CD8-positive, alpha-beta memory T cell (primary cell): ENCODE results near the gene GTPBP4. TPM values are rescaled to one million over a fixed set of nuclear protein-coding genes. Genes with fewer than 3 reads are reported as not detected.

Experiments used
- CTCF ChIA-PET: fragments of 350-600 bp; sonication (Branson Sonifier 250); formaldehyde crosslinking; loops from one replicate; lab custom pipeline; 2021; ENCODE audit warnings: antibody characterized with exemption; lab: Charles Lee
- POLR2A ChIA-PET: fragments of 350-600 bp; sonication (Branson Sonifier 250); formaldehyde crosslinking; loops from one replicate; lab custom pipeline; 2021; ENCODE audit warnings: antibody characterized with exemption; lab: Charles Lee
- DNase-seq, 5 donors: peaks; one replicate each; pipeline versions ENCODE4 v3.0.0 to v3.0.0-alpha.2; 2020 to 2022; ENCODE audit warnings: mixed read lengths in 1 of 5
- H3K27ac ChIP-seq: one replicate; pipeline ENCODE4 v1.7.0; 2013; ENCODE audit warnings: low read depth, mild to moderate bottlenecking, low read length, moderate library complexity
- H3K27me3 ChIP-seq: 2 replicates; pipeline ENCODE4 v1.7.0; 2013; ENCODE audit warnings: low read length, mild to moderate bottlenecking; ENCODE audit not compliant: insufficient read depth, poor library complexity, severe bottlenecking
- H3K36me3 ChIP-seq: 2 replicates; pipeline ENCODE4 v1.7.0; 2013; ENCODE audit warnings: mild to moderate bottlenecking, low read length, moderate library complexity; ENCODE audit not compliant: insufficient read depth
- H3K4me1 ChIP-seq: 2 replicates; pipeline ENCODE4 v1.7.0; 2013; ENCODE audit warnings: mild to moderate bottlenecking, low read length, moderate library complexity; ENCODE audit not compliant: insufficient read depth
- H3K4me3 ChIP-seq: 2 replicates; pipeline ENCODE4 v1.7.0; 2013; ENCODE audit warnings: mild to moderate bottlenecking, low read length
- H3K9me3 ChIP-seq: 2 replicates; pipeline ENCODE4 v1.7.0; 2013; ENCODE audit warnings: mild to moderate bottlenecking, low read length
- H3K27ac Mint-ChIP-seq, 8 donors: one replicate each; pipeline ENCODE4 v1.8.0; 2020 to 2021; ENCODE audit warnings: mixed read lengths in 8 of 8, mild to moderate bottlenecking in 6 of 8, inconsistent platforms in 3 of 8, moderate library complexity in 3 of 8
- H3K27me3 Mint-ChIP-seq, 2 donors: one replicate each; pipeline ENCODE4 v1.8.0; 2020 to 2021; ENCODE audit warnings: mixed read lengths in 2 of 2, mild to moderate bottlenecking in 1 of 2, moderate library complexity in 1 of 2
- H3K36me3 Mint-ChIP-seq, 3 donors: one replicate each; pipeline ENCODE4 v1.8.0; 2020 to 2021; ENCODE audit warnings: mixed read lengths in 3 of 3, inconsistent platforms in 1 of 3, mild to moderate bottlenecking in 1 of 3
- H3K4me1 Mint-ChIP-seq, 3 donors: one replicate each; pipeline ENCODE4 v1.8.0; 2020 to 2021; ENCODE audit warnings: mixed read lengths in 3 of 3, inconsistent platforms in 1 of 3, mild to moderate bottlenecking in 1 of 3
- H3K4me3 Mint-ChIP-seq, 7 donors: one replicate each; pipeline ENCODE4 v1.8.0; 2020 to 2021; ENCODE audit warnings: mixed read lengths in 7 of 7, mild to moderate bottlenecking in 6 of 7, moderate library complexity in 4 of 7, inconsistent platforms in 2 of 7
- H3K9me3 Mint-ChIP-seq, 5 donors: one replicate each; pipeline ENCODE4 v1.8.0; 2020 to 2022; ENCODE audit warnings: mixed read lengths in 5 of 5, mild to moderate bottlenecking in 3 of 5, moderate library complexity in 2 of 5, inconsistent platforms in 1 of 5
- polyA plus RNA-seq: library from polyadenylated mRNA; unstranded; fragments of 300-500 nt; fragmentation: Illumina TruSeq; gene quantifications from one replicate; pipeline ENCODE4 v1.2.3, GENCODE V29; 2021
- total RNA-seq, 2 experiments: library from RNA; stranded (reverse); gene quantifications; one replicate each; pipeline ENCODE4 v1.2.3, GENCODE V29; 2021

GTPBP4 gene
- total and polyA plus RNA-seq, 3 experiments from 2014 or later: 21.9 to 156 (median 147) TPM

DNA sequence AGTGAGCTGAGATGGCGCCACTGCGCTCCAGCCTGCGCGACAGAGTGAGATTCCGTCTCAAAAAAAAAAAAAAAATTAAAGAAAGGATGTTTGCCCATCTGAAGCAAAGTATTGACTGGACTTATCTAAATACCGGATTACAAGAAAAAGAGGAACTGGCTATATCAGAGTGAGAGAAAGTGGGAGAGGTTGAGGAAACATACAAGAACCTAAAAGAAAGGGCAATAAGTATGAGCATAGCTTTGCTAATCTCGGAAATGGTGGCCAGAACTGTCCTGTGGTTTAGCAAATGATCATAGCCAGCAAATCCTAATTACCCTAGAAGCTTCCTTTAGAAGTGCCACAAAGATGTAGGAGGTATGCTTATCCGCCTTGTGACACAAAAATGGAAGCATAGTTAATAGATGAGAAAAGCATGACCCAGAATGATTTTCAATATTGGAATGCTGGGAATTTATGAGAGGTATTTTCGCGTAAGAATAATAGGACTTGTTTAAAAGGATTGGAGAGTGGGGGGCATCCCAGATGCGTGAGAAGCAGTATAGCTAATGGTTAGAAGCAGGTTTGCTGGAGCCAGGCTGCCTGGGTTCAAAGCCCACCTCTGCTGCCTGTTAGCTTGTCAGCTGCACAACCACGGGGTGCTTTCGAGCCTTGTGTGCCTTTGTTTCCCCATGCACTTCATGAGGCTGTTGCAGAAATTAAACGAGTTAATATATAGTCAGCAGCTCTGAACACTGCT is 1.2 kb upstream of the GTPBP4 start:
- Histone ChIP-seq H3K27ac (peak overlapping the region; percentile 93), H3K4me3 (peak overlapping the region; percentile 97), H3K36me3 (peaks cover 4% of the 10 kb centered on the region), H3K9me3 (no peaks in the 10 kb centered on the region), H3K27me3 (no peaks in the 10 kb centered on the region), H3K4me1 (peaks cover 32% of the 10 kb centered on the region)
- POLR2A ChIA-PET: interaction anchor here (0.5 to 1.4 kb wide), 3 partner anchors 54 to 62 kb away, joined by 3 to 5 read pairs (median 3); partner anchors contain the start of gene IDI1
- Mint-ChIP-seq H3K4me1 (peaks cover 27 to 44% (median 40%) of the 10 kb centered on the region in 3 donors), H3K4me3 (peak overlapping the region; percentile 92 to 97 (median 96)), H3K9me3 (no peaks in the 10 kb centered on the region), H3K36me3 (peaks cover 0 to 19% (median 4%) of the 10 kb centered on the region in 3 donors), H3K27ac (peak overlapping the region in 7 of 8 donors; percentile 38 to 98 (median 97)), H3K27me3 (no peaks in the 10 kb centered on the region)
- no peak for DNase-seq
- CTCF ChIA-PET: interaction anchor here (1.1 to 2.0 kb wide), 2 partner anchors 14 to 56 kb away, joined by 3 to 4 read pairs; partner anchors contain the start of gene LARP4B

DNA sequence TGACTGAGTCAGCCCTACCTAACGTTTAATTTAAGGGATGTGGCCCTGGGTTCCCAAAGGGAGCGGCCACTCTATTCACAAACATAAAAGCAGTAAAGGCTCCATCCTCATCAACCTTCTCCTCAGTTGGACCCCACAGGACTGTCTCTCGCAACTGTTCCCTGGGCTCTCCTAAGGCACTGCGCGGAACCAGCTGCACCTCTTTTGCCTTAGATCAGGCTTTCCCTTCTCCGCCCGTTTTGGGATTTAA is 689 bp upstream of the GTPBP4 start:
- peaks cover 27 to 47% (median 40%) of the 10 kb centered on the region in 3 donors for H3K4me1 Mint-ChIP-seq
- H3K4me3 Mint-ChIP-seq: peak overlapping the region; percentile 92 to 97 (median 96)
- no peak for DNase-seq
- H3K27me3 Mint-ChIP-seq: no peaks in the 10 kb centered on the region
- H3K36me3 Mint-ChIP-seq: peaks cover 0 to 22% (median 4%) of the 10 kb centered on the region in 3 donors
- Histone ChIP-seq H3K4me3 (peak overlapping the region; percentile 97), H3K27ac (peak overlapping the region; percentile 93), H3K36me3 (peaks cover 4% of the 10 kb centered on the region), H3K4me1 (peaks cover 32% of the 10 kb centered on the region), H3K27me3 (no peaks in the 10 kb centered on the region), H3K9me3 (no peaks in the 10 kb centered on the region)
- ChIA-PET CTCF (interaction anchor here (1.4 kb wide), 1 partner anchor 10 kb away, joined by 6 read pairs; no protein-coding TSS in a partner anchor), POLR2A (interaction anchor here (0.5 to 1.4 kb wide), 2 partner anchors 58 to 62 kb away, joined by 3 to 5 read pairs; partner anchors contain the start of gene IDI1)
- H3K9me3 Mint-ChIP-seq: no peaks in the 10 kb centered on the region
- H3K27ac Mint-ChIP-seq: peak overlapping the region; percentile 38 to 98 (median 97)

DNA sequence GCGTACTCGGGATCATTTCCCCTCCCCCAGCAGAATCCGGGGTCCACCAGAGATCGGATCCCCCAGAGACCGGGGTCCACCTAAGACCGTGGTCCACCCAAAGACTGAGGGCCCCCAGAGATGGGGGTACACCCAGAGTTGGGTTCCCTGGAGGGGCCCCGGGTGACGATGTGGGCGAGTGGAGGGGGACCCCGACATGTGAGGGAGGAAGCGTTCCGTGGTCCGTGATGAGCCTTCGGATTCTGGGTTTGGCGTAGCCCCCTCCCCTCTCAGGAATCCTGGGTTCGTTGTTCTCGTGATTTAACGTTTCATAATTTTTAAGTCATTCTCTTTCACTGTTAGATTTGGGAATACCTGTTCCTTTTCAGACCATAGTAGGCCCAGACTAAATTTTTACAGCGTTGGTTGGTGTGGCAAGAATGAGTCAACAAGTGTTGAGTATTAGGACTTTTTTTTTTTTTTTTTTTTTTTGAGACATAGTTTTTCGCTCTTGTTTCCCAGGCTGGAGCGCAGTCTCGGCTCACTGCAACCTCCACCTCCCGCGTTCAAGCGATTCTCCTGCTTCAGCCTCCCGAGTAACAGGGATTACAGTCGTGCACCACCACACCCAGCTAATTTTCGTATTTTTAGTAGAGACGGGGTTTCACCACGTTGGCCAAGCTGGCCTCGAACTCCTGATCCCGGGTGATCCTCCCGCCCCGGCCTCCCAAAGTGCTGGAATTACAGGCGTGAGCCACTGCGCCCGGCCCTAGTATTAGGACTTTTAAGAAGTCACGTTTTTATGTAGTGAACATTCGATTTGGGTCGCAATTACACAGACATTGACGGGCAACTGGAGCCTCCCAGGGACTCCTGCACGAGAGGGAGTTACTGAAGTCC is 672 bp downstream of the GTPBP4 start:
- peaks cover 0 to 34% (median 3%) of the 10 kb centered on the region in 3 donors for H3K36me3 Mint-ChIP-seq
- no peaks in the 10 kb centered on the region for H3K27me3 Mint-ChIP-seq
- H3K27me3 ChIP-seq: no peaks in the 10 kb centered on the region
- peak overlapping the region; percentile 89 to 98 (median 97) for H3K27ac Mint-ChIP-seq
- peak in 1 of 5 donors; percentile 4 for DNase-seq
- H3K4me1 Mint-ChIP-seq: peaks cover 27 to 49% (median 40%) of the 10 kb centered on the region in 3 donors
- peak overlapping the region; percentile 97 for H3K4me3 ChIP-seq
- peaks cover 32% of the 10 kb centered on the region for H3K4me1 ChIP-seq
- ChIA-PET POLR2A (interaction anchor here (1.2 kb wide), 1 partner anchor 57 kb away, joined by 3 read pairs; the partner anchor contains the start of gene LARP4B), CTCF (interaction anchor here (0.6 to 1.4 kb wide), 8 partner anchors 9 to 74 kb away, joined by 3 to 6 read pairs (median 3); partner anchors contain the start of gene IDI1)
- H3K4me3 Mint-ChIP-seq: peak overlapping the region; percentile 92 to 97 (median 96)
- no peaks in the 10 kb centered on the region for H3K9me3 ChIP-seq
- H3K36me3 ChIP-seq: peaks cover 9% of the 10 kb centered on the region
- peak overlapping the region; percentile 93 for H3K27ac ChIP-seq
- no peaks in the 10 kb centered on the region for H3K9me3 Mint-ChIP-seq

DNA sequence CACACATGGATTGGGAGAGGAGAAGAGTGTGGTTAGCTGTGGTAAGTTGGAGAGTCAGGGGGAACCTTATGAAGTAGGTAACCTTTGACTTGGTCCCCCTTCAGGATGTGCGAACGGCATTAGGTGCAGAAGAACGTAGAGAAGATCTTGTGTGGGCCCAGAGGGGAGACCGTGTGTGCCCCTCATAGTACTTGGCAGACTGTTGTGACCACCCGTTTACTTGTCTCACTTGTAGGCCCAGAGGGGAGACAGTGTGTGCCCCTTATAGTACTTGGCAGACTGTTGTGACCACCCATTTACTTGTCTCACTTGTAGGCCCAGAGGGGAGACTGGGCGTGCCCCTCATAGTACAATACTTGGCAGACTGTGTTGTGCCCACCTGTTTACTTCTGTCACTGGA is 2.6 kb downstream of the GTPBP4 start:
- H3K27ac ChIP-seq: no peak overlapping the region
- peaks cover 21% of the 10 kb centered on the region for H3K36me3 ChIP-seq
- peak overlapping the region in 6 of 8 donors; percentile 14 to 82 (median 66) for H3K27ac Mint-ChIP-seq
- no peaks in the 10 kb centered on the region for H3K9me3 Mint-ChIP-seq
- ChIA-PET POLR2A (no interaction called here), CTCF (no interaction called here)
- no peak for DNase-seq
- peaks cover 32 to 49% (median 40%) of the 10 kb centered on the region in 3 donors for H3K4me1 Mint-ChIP-seq
- no peaks in the 10 kb centered on the region for H3K9me3 ChIP-seq
- no peaks in the 10 kb centered on the region for H3K27me3 Mint-ChIP-seq
- no peaks in the 10 kb centered on the region for H3K27me3 ChIP-seq
- H3K4me1 ChIP-seq: peaks cover 32% of the 10 kb centered on the region
- H3K4me3 ChIP-seq: no peak overlapping the region
- H3K4me3 Mint-ChIP-seq: peak overlapping the region in 5 of 7 donors; percentile 43 to 60 (median 55)
- peaks cover 12 to 53% (median 15%) of the 10 kb centered on the region in 3 donors for H3K36me3 Mint-ChIP-seq

DNA sequence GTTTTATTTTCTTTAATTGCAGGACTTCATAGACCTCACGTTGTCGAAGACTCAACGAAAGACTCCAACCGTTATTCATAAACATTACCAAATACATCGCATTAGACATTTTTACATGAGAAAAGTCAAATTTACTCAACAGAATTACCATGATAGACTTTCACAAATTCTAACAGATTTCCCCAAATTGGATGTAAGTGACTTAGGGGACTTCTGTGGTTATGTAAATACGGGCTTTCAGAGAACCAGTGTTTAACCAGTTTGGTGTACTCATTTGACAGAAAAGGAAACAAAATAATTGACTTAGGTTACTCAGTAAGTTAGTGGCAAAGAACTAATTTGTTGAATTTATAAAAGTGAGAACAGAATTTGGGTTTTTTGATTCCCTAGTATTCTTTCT is 4.2 kb downstream of the GTPBP4 start:
- peaks cover 12 to 68% (median 23%) of the 10 kb centered on the region in 3 donors for H3K36me3 Mint-ChIP-seq

DNA sequence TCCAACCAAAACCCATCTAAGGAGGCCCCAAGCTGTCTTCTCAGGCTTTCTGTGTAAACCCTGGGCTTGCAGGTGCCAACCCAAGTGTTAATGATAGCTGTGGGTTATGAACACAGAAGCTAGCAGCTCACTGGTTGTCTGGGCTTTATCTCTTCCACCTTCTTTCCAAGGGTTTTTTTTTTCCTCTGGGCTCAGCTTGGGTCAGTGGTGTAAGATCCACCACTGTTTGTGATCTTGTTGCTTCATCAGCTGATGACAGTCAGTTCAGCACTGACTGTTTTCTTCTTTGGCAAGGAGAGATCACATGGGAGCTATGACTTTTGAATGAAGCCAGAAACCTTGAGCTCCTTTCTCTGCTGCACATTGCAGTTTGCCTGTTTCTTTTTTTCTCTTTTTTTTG is 4.6 kb downstream of the GTPBP4 start:
- H3K27me3 ChIP-seq: no peaks in the 10 kb centered on the region
- H3K4me3 ChIP-seq: no peak overlapping the region
- peaks cover 12 to 72% (median 26%) of the 10 kb centered on the region in 3 donors for H3K36me3 Mint-ChIP-seq
- H3K27me3 Mint-ChIP-seq: no peaks in the 10 kb centered on the region
- no peaks in the 10 kb centered on the region for H3K9me3 Mint-ChIP-seq
- H3K27ac ChIP-seq: no peak overlapping the region
- H3K4me1 ChIP-seq: peaks cover 25% of the 10 kb centered on the region
- H3K9me3 ChIP-seq: no peaks in the 10 kb centered on the region
- peak overlapping the region in 2 of 8 donors; percentile 30 to 33 for H3K27ac Mint-ChIP-seq
- peaks cover 35% of the 10 kb centered on the region for H3K36me3 ChIP-seq
- peak overlapping the region in 1 of 7 donors; percentile 30 for H3K4me3 Mint-ChIP-seq
- ChIA-PET POLR2A (interaction anchor here (1.1 kb wide), 1 partner anchor 56 kb away, joined by 4 read pairs; no protein-coding TSS in a partner anchor), CTCF (interaction anchor here (0.9 kb wide), 1 partner anchor 60 kb away, joined by 3 read pairs; no protein-coding TSS in a partner anchor)
- DNase-seq: no peak
- H3K4me1 Mint-ChIP-seq: peaks cover 29 to 38% (median 30%) of the 10 kb centered on the region in 3 donors

More for the DNA sequence above, 4.2 kb downstream of the GTPBP4 start:
- peak overlapping the region in 2 of 8 donors; percentile 6 to 30 for H3K27ac Mint-ChIP-seq
- Histone ChIP-seq H3K4me1 (peaks cover 27% of the 10 kb centered on the region), H3K9me3 (no peaks in the 10 kb centered on the region), H3K27ac (no peak overlapping the region), H3K4me3 (no peak overlapping the region), H3K36me3 (peaks cover 32% of the 10 kb centered on the region), H3K27me3 (no peaks in the 10 kb centered on the region)
- H3K9me3 Mint-ChIP-seq: no peaks in the 10 kb centered on the region
- POLR2A ChIA-PET: interaction anchor here (0.7 to 1.1 kb wide), 2 partner anchors 56 to 98 kb away, joined by 3 to 4 read pairs; no protein-coding TSS in a partner anchor
- CTCF ChIA-PET: interaction anchor here (0.9 kb wide), 1 partner anchor 61 kb away, joined by 3 read pairs; no protein-coding TSS in a partner anchor
- no peak for DNase-seq
- peaks cover 29 to 41% (median 32%) of the 10 kb centered on the region in 3 donors for H3K4me1 Mint-ChIP-seq
- H3K4me3 Mint-ChIP-seq: peak overlapping the region in 1 of 7 donors; percentile 13
- no peaks in the 10 kb centered on the region for H3K27me3 Mint-ChIP-seq

DNA sequence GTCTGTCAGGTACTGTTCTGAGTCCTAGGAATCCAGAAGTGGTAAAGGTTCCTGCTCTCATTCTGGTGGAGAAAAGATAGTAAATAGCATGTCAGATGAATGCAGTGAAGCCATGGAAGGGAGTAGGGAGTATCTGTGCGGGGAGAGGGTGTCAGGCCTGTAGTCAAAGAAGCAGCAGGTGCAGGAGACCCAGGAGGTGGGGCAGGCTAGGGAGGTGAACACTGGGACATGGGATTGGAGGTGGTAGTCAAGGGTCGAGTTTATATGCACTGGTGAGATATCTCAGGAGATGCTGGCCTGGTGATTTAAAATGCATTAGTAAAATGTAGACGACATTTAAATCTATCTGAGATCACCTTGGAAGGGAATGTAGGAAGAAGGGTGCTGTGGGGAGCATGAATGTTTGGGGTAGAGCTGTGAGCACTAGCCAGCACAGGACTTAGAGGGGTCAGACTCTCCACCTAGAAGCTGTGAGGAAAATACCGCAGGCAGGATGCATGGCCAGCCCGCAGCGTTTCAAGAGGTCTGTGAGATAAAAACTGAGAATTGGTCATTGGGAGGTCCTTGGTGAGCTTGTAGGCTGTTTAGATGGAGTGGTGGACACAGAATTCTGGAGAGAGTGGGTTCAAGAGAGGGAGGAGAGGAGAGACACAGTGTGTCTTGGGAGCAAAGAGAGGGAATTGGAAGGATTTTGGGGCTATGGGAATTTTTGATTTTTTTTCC is 6.8 kb downstream of the GTPBP4 start:
- Histone ChIP-seq H3K27ac (no peak overlapping the region), H3K9me3 (no peaks in the 10 kb centered on the region), H3K4me1 (peaks cover 11% of the 10 kb centered on the region), H3K4me3 (no peak overlapping the region), H3K27me3 (no peaks in the 10 kb centered on the region), H3K36me3 (peaks cover 52% of the 10 kb centered on the region)
- no peaks in the 10 kb centered on the region for H3K9me3 Mint-ChIP-seq
- ChIA-PET CTCF (no interaction called here), POLR2A (no interaction called here)
- H3K4me3 Mint-ChIP-seq: no peak overlapping the region
- peak overlapping the region in 5 of 8 donors; percentile 7 to 65 (median 42) for H3K27ac Mint-ChIP-seq
- peaks cover 12 to 83% (median 31%) of the 10 kb centered on the region in 3 donors for H3K36me3 Mint-ChIP-seq
- no peaks in the 10 kb centered on the region for H3K27me3 Mint-ChIP-seq
- no peak for DNase-seq
- H3K4me1 Mint-ChIP-seq: peaks cover 15 to 19% (median 17%) of the 10 kb centered on the region in 3 donors
